T-helper 2 cell (primary cell): ENCODE data around the gene QSOX2.

Experiments
- DNase-seq, 5 experiments: peaks; one replicate each; pipeline versions ENCODE4 v3.0.0 to v3.0.0-alpha.2; 2012 to 2022

The QSOX2 gene

GRCh38 chr9:136235709-136236455 lies 9.7 kb downstream of the QSOX2 start:
- no peak for DNase-seq

DNA sequence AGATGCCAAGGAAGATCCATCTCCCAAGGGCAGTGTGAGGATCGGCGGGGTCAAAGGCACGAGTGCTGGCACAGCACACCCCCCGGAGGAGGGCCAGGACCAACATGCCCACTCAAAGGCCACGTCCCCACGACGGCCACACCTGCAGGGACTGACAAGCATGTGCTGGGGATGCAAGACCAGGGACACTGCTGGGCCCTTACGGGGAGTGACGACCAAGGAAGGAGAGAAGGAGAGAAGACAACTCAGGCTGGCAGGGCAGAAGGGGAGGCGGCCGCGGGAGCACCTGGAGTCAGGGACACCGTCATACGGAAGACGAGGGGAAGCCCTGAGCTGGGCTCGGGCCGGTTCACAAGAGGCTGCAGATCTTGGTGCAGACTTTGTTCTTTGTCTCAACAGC lies 10.4 kb downstream of the QSOX2 start:
- no peak for DNase-seq

DNA sequence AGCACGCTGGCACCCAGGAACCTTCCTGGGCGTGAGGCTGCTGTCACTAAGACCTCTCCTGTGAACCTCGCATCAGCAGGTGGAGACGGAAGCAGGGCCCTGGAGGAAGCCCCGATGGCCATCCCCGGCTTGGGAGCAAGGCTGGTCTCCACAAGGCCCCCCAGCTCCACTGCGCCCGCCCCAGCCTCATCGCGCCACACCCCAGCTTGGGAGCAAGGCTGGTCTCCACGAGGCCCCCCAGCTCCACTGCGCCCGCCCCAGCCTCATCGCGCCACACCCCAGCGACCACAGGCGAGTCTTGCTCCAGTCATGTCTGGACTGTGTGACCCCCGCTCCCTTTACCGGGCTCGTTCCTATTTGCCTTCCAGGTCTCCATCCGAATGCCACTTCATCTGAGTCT lies 11.0 kb downstream of the QSOX2 start:
- no peak for DNase-seq

- DNase-seq = no peak
Measured at GRCh38 chr9:136233868-136234267, 11.7 kb downstream of the QSOX2 start.

DNA sequence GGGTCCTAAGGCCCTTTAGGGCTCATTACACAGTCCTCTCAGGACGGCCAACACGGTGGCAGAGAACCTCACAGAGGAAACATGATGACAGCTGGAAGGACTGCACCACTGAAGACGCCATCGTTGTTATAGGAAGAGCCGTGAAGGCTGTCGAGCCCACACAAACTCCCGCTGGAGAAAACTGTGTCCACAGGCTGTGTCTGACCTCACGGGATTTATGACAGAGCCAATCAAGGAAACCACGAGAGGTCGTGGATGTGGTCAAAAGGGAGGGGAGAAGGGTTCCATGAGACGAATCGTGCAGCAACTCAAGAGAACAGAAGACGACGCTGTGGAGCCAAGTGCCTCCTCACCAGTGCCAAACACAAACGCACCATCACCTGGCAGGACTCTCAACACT lies 12.2 kb downstream of the QSOX2 start:
- no peak for DNase-seq

- no peak for DNase-seq
Measured at GRCh38 chr9:136232969-136233368, 12.6 kb downstream of the QSOX2 start.

DNA sequence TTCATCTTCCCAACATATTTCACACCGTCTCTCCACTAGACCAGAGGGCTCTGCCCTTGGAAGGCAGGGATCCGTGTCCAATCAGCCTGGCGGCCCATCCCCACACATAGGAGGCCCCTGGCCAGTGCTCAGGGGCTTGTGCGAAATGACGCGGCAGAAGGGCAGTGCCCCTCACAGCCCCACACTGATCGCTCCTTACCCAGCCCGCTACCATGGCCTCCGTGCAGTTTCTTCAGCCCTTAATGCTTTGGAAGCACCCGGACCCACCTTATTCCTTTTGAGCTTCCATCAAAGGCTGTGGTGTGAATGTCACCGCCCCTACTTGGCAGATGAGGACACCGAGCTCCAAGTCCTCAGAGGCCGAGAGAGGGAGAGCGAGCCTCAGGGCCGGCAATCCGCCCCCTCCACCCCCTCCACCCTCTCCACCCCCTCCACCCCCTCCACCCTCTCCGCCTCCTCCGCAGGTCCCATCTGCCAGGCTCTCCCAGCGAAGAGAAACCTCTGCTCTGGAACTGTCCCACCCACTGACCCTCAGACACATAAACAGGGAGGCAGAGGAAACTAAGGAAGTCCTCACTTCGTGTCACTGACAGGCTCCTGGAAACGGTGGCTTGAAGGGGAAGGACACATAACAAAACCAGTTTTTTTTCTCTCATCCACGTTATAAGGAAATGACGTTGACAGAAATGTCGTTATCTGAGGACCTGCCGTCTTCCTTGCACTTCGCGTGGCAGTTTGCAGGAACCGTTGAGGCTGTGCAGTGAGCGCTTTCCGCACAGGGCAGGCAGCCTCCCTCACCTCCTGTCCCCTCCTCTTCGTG lies 13.9 kb downstream of the QSOX2 start:
- DNase-seq = peak in 1 of 5 experiments; percentile 86

DNA sequence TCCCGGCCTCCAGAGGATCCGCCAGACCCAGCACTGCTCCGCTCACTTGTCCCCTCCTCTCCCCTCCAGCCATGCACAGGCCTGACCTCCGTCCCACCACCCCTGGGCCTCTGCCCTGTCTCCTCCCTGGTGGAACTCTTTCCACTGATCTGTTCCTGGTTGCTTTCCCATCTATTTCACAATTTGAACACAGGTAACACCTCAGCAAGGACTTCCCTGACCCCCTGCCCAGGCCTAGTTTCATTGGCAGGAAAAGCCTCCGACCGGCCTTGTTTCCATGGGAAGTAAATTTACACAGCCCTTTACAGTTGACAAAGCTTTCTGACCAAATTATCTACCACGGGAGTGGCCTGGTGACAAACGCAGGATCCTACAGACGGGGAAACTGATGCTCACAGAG lies 14.8 kb downstream of the QSOX2 start:
- DNase-seq = no peak

DNA sequence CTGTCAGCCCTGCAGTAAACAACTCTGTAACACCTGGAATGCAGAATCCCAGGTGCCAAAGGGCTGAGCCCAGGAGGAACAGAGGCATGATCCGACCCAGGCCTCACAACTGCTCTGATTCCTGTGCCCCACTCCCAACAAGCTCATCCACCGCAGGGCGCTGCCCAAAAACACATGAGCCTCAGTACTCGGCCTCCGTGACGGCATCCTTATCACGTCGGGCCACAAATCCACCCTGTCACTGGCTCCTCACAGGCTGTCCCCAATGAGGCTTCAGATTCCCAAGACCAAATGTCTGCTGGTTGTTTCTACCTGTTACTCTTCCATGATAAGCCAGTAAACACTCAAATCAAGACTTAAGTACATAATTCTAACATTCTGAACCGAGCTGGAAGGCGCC lies 15.2 kb downstream of the QSOX2 start:
- DNase-seq = no peak

GRCh38 chr9:136229096-136230065 lies 16.2 kb downstream of the QSOX2 start:
- DNase-seq = no peak

DNA sequence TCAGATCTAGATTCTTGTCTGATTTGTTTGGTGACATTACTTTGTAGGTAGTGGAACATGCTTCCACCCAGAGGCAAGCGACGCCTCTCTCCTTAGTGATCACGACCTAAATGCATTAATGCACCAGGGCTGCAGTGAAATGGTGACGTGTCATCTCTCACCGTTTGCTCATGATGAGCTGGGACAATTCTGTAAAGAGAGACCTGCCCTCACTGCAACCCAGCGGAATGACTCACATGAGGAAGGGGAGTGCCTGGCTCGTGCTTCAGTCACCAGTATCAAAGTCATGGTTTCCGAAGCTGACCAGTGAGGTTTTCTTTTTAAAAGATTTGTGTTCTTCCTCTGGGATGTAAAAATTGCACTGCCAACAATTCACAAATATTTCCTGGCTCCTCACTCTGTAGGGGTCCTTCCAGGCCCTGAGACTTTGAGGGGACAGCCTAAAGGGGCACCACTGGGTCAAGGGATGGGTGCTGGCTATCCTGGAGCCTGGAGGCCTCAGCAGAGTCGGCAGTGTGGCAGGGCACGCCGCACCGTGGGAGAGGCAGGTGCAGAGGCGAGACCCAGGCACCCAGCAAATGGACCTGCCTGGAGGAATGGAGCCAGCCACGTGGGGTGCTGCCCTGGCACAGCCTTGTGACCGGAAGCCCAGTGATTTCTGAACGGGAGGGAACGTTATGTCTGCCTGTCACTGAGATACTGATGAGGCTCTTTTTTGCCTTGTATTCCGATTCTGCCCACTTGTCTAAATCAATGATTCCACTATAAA lies 17.3 kb downstream of the QSOX2 start:
- no peak for DNase-seq

GRCh38 chr9:136226680-136227407 lies 18.8 kb downstream of the QSOX2 start:
- no peak for DNase-seq

GRCh38 chr9:136225748-136226679 lies 19.6 kb downstream of the QSOX2 start:
- DNase-seq = peak; percentile 22 to 78 (median 55)

- DNase-seq = peak in 1 of 5 experiments; percentile 52
Measured at GRCh38 chr9:136225366-136225747, 20.3 kb downstream of the QSOX2 start.

- DNase-seq = no peak
Measured at GRCh38 chr9:136223871-136224640, 21.6 kb downstream of the QSOX2 start.

DNA sequence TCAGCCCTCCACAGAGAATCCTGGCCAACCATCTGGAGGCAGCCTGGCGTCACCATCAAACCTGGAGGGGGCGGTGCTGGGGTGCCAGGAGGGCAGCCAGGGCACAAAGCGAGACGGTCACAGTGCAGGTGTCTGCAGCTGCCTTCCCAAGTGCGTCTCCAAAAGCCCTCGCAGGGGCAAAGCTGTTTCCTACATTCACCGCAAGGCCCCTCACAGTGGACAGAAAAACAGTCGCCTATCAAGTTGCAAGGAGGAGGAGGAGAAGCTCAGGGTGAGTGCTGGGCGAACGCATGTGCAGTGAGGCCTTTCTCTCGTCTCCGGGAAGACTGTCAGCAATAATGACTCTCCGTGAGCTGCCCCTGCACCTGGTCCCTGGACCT lies 22.7 kb downstream of the QSOX2 start:
- no peak for DNase-seq

- DNase-seq = no peak
Measured at GRCh38 chr9:136222166-136222905, 23.3 kb downstream of the QSOX2 start.

GRCh38 chr9:136220017-136220729 lies 25.4 kb downstream of the QSOX2 start:
- peak in 1 of 5 experiments; percentile 40 for DNase-seq
